Neural cell (in vitro differentiated cells): Measurements from ENCODE around the gene IPO7. TPM values are rescaled to one million over a fixed set of nuclear protein-coding genes. Genes with fewer than 3 reads are reported as not detected.

Experiments
- H2AFZ ChIP-seq: fragments of 200-600, 300-800 bp; sonication (generic), shearing (Covaris generic); 2 replicates; pipeline ENCODE4 v1.6.0; 2014; ENCODE audit warnings: low read depth, mild to moderate bottlenecking, antibody characterized with exemption, low read length, moderate library complexity
- H3F3A ChIP-seq: fragments of 200-600 bp; shearing (Covaris generic); 2 replicates; pipeline ENCODE4 v1.6.1; 2016; ENCODE audit warnings: mild to moderate bottlenecking, moderate library complexity, mixed read lengths, antibody characterized with exemption, low read length; ENCODE audit not compliant: insufficient read depth, poor library complexity, severe bottlenecking
- H3K27ac ChIP-seq: fragments of 200-600, 300-800 bp; sonication (generic), shearing (Covaris generic); 2 replicates; pipeline ENCODE4 v1.5.1; 2014; ENCODE audit warnings: mild to moderate bottlenecking, low read length, moderate library complexity
- H3K27me3 ChIP-seq: fragments of 300-800, 200-600 bp; sonication (generic), shearing (Covaris generic); 2 replicates; pipeline ENCODE4 v1.6.0; 2014; ENCODE audit warnings: mild to moderate bottlenecking, low read depth, low read length, moderate library complexity; ENCODE audit not compliant: insufficient read depth
- H3K36me3 ChIP-seq: fragments of 300-800, 200-600 bp; sonication (generic), shearing (Covaris generic); 2 replicates; pipeline ENCODE4 v1.5.1; 2014; ENCODE audit warnings: mild to moderate bottlenecking, antibody characterized with exemption, low read length, moderate library complexity; ENCODE audit not compliant: insufficient read depth
- H3K4me2 ChIP-seq: fragments of 300-800, 200-600 bp; sonication (generic), shearing (Covaris generic); 2 replicates; pipeline ENCODE4 v1.6.0; 2014; ENCODE audit warnings: mild to moderate bottlenecking, low read length
- H3K4me3 ChIP-seq: fragments of 300-800, 200-600 bp; sonication (generic), shearing (Covaris generic); 2 replicates; pipeline ENCODE4 v1.5.1; 2014; ENCODE audit warnings: mild to moderate bottlenecking, low read length, moderate library complexity
- H3K79me2 ChIP-seq: fragments of 200-600 bp; shearing (Covaris generic); replicated peaks from 2 replicates; pipeline ENCODE4 v1.6.0; 2014; ENCODE audit warnings: mild to moderate bottlenecking, low read length, moderate library complexity; ENCODE audit not compliant: insufficient read depth
- H3K9ac ChIP-seq: fragments of 300-800, 200-600 bp; sonication (generic), shearing (Covaris generic); 2 replicates; pipeline ENCODE4 v1.6.1; 2016; ENCODE audit warnings: mild to moderate bottlenecking, low read length, mixed read lengths
- H3K9me2 ChIP-seq: fragments of 200-600 bp; shearing (Covaris generic); 2 replicates; pipeline ENCODE4 v1.6.1; 2016; ENCODE audit warnings: mild to moderate bottlenecking, low read length, mixed read lengths; ENCODE audit not compliant: insufficient read depth
- H3K9me3 ChIP-seq: fragments of 200-600, 300-800 bp; sonication (generic), shearing (Covaris generic); 2 replicates; pipeline ENCODE4 v1.6.1; 2016; ENCODE audit warnings: mild to moderate bottlenecking, mixed run types, low read length, moderate library complexity, mixed read lengths
- H4K20me1 ChIP-seq: fragments of 200-600 bp; shearing (Covaris generic); 2 replicates; pipeline ENCODE4 v1.6.1; 2016; ENCODE audit warnings: mild to moderate bottlenecking, mixed run types; ENCODE audit not compliant: insufficient read depth
- EP300 ChIP-seq: fragments of 450-650 bp; conservative IDR thresholded peaks from 2 replicates; pipeline ENCODE4 v1.6.1; 2014; ENCODE audit warnings: antibody characterized with exemption, mild to moderate bottlenecking, moderate library complexity; ENCODE audit not compliant: poor library complexity, severe bottlenecking
- EZH2 ChIP-seq: fragments of 200-600, 300-800 bp; shearing (Covaris generic), sonication (generic); IDR thresholded peaks from 2 replicates; pipeline ENCODE4 v1.6.1; 2014; ENCODE audit warnings: antibody characterized with exemption, low read length, borderline replicate concordance, mild to moderate bottlenecking; ENCODE audit not compliant: insufficient read depth, poor library complexity, severe bottlenecking
- MXI1 ChIP-seq: fragments of 450-650 bp; conservative IDR thresholded peaks from 2 replicates; pipeline ENCODE4 v1.6.1; 2014; ENCODE audit warnings: antibody characterized with exemption, mild to moderate bottlenecking; ENCODE audit not compliant: poor library complexity, severe bottlenecking
- POLR2AphosphoS5 ChIP-seq: IDR thresholded peaks from 2 replicates; pipeline ENCODE4 v1.6.1; 2012
- RAD21 ChIP-seq: fragments of 450-650 bp; conservative IDR thresholded peaks from 2 replicates; pipeline ENCODE4 v1.6.1; 2014; ENCODE audit warnings: antibody characterized with exemption, mild to moderate bottlenecking, moderate library complexity
- SMC3 ChIP-seq: fragments of 450-650 bp; conservative IDR thresholded peaks from 2 replicates; pipeline ENCODE4 v1.6.1; 2014; ENCODE audit warnings: antibody characterized with exemption, mild to moderate bottlenecking, moderate library complexity; ENCODE audit not compliant: poor library complexity
- TAF1 ChIP-seq: IDR thresholded peaks from 2 replicates; pipeline ENCODE4 v1.6.1; 2012; ENCODE audit warnings: low read depth
- polyA plus RNA-seq: library from polyadenylated mRNA; depleted of rRNA; stranded (reverse); fragments of >200 nt; gene quantifications from 2 replicates; pipeline ENCODE4 v1.2.3, GENCODE V29; 2014
- TF ChIP-seq, protein P1 (sequence below): IDR thresholded peaks from 2 replicates; pipeline ENCODE4 v1.6.1; 2012; ENCODE audit warnings: borderline replicate concordance
- TF ChIP-seq, protein P2 (sequence below): fragments of 450-650 bp; IDR thresholded peaks from 2 replicates; pipeline ENCODE4 v1.5.1; 2014; ENCODE audit warnings: antibody characterized with exemption, mild to moderate bottlenecking, moderate library complexity; ENCODE audit not compliant: poor library complexity, severe bottlenecking

The IPO7 gene
- polyA plus RNA-seq, 1 donor from 2014 or later = 69.2 TPM

DNA sequence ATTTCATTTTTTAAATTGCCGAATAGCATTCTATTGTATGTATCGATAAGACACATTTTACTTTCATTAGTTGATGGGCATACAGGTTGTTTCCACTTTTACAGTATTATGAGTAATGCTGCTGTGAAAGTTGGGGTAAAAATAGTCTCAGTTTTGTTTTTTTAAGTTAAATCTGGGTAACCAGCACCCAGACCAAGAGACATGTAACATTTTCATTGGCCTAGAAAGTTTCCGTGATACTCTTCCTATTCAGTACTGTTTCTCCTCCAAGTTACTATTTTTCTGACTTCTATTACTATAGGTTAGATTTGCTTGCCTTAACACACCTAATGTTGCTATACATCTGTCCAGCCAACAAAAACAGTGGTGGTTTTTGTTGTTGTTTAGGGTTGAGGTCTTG lies 12.3 kb downstream of the IPO7 start:
- Histone ChIP-seq H3K4me2 (no peak overlapping the region), H3K36me3 (no peaks in the 10 kb centered on the region), H3K9ac (no peak overlapping the region), H3K9me2 (no peaks in the 10 kb centered on the region), H2AFZ (no peak overlapping the region), H4K20me1 (no peaks in the 10 kb centered on the region), H3F3A (no peaks in the 10 kb centered on the region), H3K4me3 (no peak overlapping the region), H3K27me3 (no peaks in the 10 kb centered on the region), H3K79me2 (peaks cover 73% of the 10 kb centered on the region), H3K27ac (no peak overlapping the region), H3K9me3 (no peaks in the 10 kb centered on the region)
- TF ChIP-seq SMC3 = no peak
- TF ChIP-seq EZH2 = no peak
- TF ChIP-seq MXI1 = no peak
- no peak for TF ChIP-seq RAD21
- no peak for TF ChIP-seq TAF1
- no peak for TF ChIP-seq EP300
- no peak for TF ChIP-seq POLR2AphosphoS5

DNA sequence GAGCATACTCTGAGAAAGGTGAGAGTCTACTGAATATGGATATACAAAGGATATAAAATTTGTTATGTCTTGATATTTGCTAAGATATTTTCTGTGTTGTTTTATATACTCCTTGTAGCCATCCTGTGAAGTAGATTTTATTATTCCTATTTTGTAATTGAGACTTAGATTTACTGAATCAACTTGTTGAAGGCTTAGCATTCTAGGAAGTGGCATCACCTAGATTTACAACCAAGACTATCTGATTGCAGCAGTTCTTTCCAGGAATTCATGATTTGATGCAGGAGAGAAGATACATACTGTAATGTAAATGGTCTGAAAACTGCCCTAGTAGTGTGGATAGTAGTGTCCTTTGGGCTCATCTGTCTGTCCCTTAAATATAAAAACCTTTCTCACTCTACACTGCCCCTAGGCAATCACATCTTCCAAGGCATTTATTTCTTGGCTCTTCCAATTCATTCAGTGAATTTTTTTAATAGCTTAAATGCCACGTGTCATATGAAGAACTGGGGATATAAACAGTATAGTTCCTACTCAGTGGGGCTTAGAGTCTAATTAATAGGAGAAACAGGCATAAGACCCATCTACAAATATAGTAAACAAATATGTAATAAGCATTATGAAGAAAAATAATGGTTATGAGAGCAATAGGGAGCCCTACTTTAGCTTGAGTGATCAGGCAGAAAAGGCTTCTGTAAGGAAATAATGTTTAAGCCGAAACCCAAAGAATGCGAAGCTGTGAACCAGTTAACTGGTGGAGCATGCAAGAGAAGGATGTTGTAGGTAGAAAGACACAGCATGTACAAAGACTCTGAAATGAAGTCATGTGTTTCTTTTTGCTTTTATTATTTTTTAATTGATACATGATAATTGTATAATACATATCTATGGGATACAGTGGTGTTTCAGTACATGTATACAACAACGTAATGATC lies 13.6 kb downstream of the IPO7 start:
- no peaks in the 10 kb centered on the region for H4K20me1 ChIP-seq
- no peak overlapping the region for H3K9ac ChIP-seq
- H3K9me3 ChIP-seq = no peaks in the 10 kb centered on the region
- no peaks in the 10 kb centered on the region for H3K36me3 ChIP-seq
- H3K4me2 ChIP-seq = no peak overlapping the region
- no peak overlapping the region for H3K4me3 ChIP-seq
- H2AFZ ChIP-seq = no peak overlapping the region
- H3K27ac ChIP-seq = no peak overlapping the region
- no peak for TF ChIP-seq TAF1
- TF ChIP-seq MXI1 = no peak
- TF ChIP-seq, protein P1, sequence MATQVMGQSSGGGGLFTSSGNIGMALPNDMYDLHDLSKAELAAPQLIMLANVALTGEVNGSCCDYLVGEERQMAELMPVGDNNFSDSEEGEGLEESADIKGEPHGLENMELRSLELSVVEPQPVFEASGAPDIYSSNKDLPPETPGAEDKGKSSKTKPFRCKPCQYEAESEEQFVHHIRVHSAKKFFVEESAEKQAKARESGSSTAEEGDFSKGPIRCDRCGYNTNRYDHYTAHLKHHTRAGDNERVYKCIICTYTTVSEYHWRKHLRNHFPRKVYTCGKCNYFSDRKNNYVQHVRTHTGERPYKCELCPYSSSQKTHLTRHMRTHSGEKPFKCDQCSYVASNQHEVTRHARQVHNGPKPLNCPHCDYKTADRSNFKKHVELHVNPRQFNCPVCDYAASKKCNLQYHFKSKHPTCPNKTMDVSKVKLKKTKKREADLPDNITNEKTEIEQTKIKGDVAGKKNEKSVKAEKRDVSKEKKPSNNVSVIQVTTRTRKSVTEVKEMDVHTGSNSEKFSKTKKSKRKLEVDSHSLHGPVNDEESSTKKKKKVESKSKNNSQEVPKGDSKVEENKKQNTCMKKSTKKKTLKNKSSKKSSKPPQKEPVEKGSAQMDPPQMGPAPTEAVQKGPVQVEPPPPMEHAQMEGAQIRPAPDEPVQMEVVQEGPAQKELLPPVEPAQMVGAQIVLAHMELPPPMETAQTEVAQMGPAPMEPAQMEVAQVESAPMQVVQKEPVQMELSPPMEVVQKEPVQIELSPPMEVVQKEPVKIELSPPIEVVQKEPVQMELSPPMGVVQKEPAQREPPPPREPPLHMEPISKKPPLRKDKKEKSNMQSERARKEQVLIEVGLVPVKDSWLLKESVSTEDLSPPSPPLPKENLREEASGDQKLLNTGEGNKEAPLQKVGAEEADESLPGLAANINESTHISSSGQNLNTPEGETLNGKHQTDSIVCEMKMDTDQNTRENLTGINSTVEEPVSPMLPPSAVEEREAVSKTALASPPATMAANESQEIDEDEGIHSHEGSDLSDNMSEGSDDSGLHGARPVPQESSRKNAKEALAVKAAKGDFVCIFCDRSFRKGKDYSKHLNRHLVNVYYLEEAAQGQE = no peak
- no peak for TF ChIP-seq EP300
- TF ChIP-seq, protein P2, sequence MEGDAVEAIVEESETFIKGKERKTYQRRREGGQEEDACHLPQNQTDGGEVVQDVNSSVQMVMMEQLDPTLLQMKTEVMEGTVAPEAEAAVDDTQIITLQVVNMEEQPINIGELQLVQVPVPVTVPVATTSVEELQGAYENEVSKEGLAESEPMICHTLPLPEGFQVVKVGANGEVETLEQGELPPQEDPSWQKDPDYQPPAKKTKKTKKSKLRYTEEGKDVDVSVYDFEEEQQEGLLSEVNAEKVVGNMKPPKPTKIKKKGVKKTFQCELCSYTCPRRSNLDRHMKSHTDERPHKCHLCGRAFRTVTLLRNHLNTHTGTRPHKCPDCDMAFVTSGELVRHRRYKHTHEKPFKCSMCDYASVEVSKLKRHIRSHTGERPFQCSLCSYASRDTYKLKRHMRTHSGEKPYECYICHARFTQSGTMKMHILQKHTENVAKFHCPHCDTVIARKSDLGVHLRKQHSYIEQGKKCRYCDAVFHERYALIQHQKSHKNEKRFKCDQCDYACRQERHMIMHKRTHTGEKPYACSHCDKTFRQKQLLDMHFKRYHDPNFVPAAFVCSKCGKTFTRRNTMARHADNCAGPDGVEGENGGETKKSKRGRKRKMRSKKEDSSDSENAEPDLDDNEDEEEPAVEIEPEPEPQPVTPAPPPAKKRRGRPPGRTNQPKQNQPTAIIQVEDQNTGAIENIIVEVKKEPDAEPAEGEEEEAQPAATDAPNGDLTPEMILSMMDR = no peak
- no peak for TF ChIP-seq RAD21
- no peaks in the 10 kb centered on the region for H3F3A ChIP-seq
- no peaks in the 10 kb centered on the region for H3K9me2 ChIP-seq
- peaks cover 65% of the 10 kb centered on the region for H3K79me2 ChIP-seq
- no peaks in the 10 kb centered on the region for H3K27me3 ChIP-seq
